Progenitor cell of endocrine pancreas (in vitro differentiated cells): ENCODE results near the gene DIP2C. TPM values are rescaled to one million over a fixed set of nuclear protein-coding genes. Genes with fewer than 3 reads are reported as not detected.

Experiments used
- DNase-seq: peaks from one replicate; pipeline ENCODE4 v3.0.0; 2021; ENCODE audit warnings: low spot score; ENCODE audit not compliant: unreplicated experiment
- H3K27ac Mint-ChIP-seq: 2 replicates; pipeline ENCODE4 v1.8.0; 2021; ENCODE audit warnings: mild to moderate bottlenecking, moderate library complexity, mixed read lengths
- H3K27me3 Mint-ChIP-seq: 2 replicates; pipeline ENCODE4 v1.8.0; 2021; ENCODE audit warnings: mixed read lengths
- H3K36me3 Mint-ChIP-seq: 2 replicates; pipeline ENCODE4 v1.8.0; 2022; ENCODE audit warnings: mixed read lengths; ENCODE audit not compliant: insufficient read depth
- H3K4me1 Mint-ChIP-seq: 2 replicates; pipeline ENCODE4 v1.8.0; 2021; ENCODE audit warnings: low read depth, mixed read lengths
- H3K4me3 Mint-ChIP-seq: 2 replicates; pipeline ENCODE4 v1.8.0; 2021; ENCODE audit warnings: low read depth, mild to moderate bottlenecking, moderate library complexity, mixed read lengths
- H3K9me3 Mint-ChIP-seq: 2 replicates; pipeline ENCODE4 v1.8.0; 2021; ENCODE audit warnings: low read depth, mixed read lengths
- CTCF ChIP-seq: fragments of 200-600 bp; sonication (generic); IDR thresholded peaks from one replicate; pipeline ENCODE4 v1.5.0; 2021; ENCODE audit warnings: antibody characterized with exemption, mild to moderate bottlenecking; ENCODE audit not compliant: unreplicated experiment
- total RNA-seq: library from RNA; stranded (reverse); gene quantifications from 2 replicates; pipeline ENCODE4 v1.2.1, GENCODE V29; 2021

DIP2C gene
- total RNA-seq, 1 donor from 2014 or later: 27.2 TPM

DNA sequence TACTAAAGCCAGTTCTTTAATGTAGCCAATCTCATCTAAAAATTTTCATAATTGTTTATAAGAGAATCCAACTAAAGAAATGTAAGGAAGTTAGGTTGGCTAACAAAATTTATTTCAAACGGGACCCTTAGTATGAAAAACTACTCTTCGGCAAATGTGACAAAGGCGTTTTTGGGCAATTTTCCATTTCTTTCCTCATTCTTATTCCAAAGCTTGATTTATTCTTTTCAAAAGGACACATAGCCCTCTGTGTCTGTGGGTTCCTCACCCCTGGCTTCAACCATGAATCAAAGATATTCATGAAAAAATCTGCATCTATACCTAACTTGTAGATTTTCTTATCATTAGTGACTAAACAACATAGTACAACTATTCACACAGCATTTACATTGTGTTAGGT, 358.3 kb downstream of the DIP2C start:
- Mint-ChIP-seq H3K9me3 (no peaks in the 10 kb centered on the region), H3K4me3 (no peak overlapping the region), H3K27me3 (no peaks in the 10 kb centered on the region), H3K27ac (no peak overlapping the region), H3K4me1 (peaks cover 4% of the 10 kb centered on the region), H3K36me3 (peaks cover 10% of the 10 kb centered on the region)
- no peak for DNase-seq
- TF ChIP-seq CTCF: no peak

DNA sequence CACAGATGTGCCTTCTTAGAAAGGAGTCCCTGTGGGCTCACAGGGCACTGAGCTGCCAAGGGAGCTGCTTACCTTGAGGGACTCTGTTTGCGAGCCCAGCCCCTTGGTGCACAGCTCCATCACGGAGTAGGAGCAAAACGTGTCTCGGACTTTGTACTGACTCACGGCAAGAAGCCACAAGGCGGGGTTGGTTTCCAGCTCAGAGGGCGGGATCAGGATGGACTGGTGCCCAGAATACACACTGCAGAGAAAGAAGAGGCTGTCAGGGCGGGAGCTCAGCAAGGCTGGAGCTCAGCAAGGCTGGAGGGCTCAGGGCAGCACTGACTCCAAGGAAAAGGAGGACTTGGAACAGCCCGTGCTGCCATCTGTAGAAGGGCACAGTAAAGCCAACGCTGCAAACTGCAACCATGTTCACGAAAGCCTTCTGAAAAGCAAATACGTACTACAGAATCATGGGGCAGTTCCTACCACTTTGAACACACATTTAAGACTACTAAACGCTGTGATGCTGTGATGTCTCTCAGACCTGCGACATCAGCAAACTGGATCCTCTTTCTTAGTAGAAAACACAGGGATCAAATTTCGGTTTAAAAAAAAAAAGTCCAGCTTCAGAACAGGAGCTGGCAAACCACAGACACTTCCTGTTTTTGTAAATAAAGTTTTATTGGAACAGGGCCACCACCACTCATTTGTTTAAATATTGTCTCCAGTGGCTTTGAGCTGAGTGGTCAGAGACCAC, 359.9 kb downstream of the DIP2C start:
- no peak for DNase-seq
- Mint-ChIP-seq H3K4me1 (peaks cover 4% of the 10 kb centered on the region), H3K27me3 (no peaks in the 10 kb centered on the region), H3K36me3 (peaks cover 15% of the 10 kb centered on the region), H3K9me3 (no peaks in the 10 kb centered on the region), H3K27ac (no peak overlapping the region), H3K4me3 (no peak overlapping the region)
- no peak for TF ChIP-seq CTCF

- peaks cover 4% of the 10 kb centered on the region for H3K4me1 Mint-ChIP-seq
- no peaks in the 10 kb centered on the region for H3K27me3 Mint-ChIP-seq
- DNase-seq: no peak
- no peak overlapping the region for H3K27ac Mint-ChIP-seq
- no peaks in the 10 kb centered on the region for H3K9me3 Mint-ChIP-seq
- no peak overlapping the region for H3K4me3 Mint-ChIP-seq
- peaks cover 19% of the 10 kb centered on the region for H3K36me3 Mint-ChIP-seq
- TF ChIP-seq CTCF: no peak
Observed at GRCh38 chr10:327889-328852, 361.3 kb downstream of the DIP2C start.

DNA sequence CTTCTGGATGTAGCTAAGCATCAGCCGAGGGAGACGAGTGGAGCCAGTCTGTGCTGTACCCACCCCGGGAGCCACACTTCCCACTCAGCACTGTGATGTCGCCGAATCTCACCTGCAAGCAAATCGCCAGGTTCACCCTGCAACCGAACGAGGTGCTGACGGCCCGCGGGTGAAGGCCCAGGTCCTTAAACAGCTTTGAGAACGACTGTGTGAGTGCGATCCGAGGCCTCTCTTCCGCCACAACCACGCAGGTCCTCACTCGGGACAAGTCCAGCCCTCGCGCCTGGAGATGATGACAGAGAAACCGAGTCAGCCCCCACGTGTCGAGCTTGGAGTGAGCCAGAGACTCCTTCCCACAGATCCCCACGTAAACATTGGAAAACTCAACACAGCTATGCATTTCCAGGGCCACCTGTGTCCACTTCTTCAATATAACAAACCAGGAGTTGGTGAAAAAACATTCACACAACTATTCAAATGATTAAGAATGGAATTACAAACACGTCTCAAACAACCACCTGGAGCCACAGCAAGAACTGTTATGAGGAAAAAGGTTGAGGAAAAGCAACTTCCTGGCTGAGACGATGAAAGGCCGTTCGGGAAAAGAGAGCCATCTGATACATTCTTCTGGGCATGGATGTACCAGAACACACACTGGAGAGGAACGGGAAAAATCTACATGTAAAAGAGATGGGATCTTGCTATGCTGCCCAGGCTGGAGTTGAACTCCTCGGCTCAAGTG, 362.4 kb downstream of the DIP2C start:
- peaks cover 4% of the 10 kb centered on the region for H3K4me1 Mint-ChIP-seq

More for the DNA sequence above, 362.4 kb downstream of the DIP2C start:
- DNase-seq: no peak
- Mint-ChIP-seq H3K27me3 (no peaks in the 10 kb centered on the region), H3K9me3 (no peaks in the 10 kb centered on the region), H3K36me3 (peaks cover 19% of the 10 kb centered on the region), H3K4me3 (no peak overlapping the region), H3K27ac (no peak overlapping the region)
- no peak for TF ChIP-seq CTCF
